Hematopoietic multipotent progenitor cell treated with erythropoietin and hydrocortisone succinate and interleukin-3 and kit ligand, for 6 days (in vitro differentiated cells): ENCODE data around the gene RERE.

Source experiments
- DNase-seq: peaks from one replicate; pipeline ENCODE4 v3.0.0-alpha.2; 2015

Gene RERE

DNA sequence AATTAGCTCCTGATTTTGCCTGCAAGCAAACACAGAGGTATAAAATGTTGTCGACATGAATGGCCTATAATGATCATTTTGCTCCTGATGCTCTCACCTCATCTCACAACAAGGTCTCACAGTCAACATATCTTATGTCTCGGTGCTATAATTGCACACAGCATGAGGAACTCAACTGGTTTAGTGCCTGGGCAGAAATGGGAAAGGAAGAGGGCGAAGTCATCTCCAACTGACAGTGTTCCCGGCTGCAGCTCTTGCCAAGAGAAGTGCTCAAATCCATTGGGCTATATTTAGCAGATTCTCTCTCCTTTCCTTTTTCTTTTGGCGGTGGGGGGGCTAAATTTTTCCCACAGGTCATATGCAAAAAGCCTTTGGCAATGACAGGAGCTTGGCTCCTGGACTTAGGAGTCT is 446.5 kb downstream of the RERE start:
- no peak for DNase-seq

DNA sequence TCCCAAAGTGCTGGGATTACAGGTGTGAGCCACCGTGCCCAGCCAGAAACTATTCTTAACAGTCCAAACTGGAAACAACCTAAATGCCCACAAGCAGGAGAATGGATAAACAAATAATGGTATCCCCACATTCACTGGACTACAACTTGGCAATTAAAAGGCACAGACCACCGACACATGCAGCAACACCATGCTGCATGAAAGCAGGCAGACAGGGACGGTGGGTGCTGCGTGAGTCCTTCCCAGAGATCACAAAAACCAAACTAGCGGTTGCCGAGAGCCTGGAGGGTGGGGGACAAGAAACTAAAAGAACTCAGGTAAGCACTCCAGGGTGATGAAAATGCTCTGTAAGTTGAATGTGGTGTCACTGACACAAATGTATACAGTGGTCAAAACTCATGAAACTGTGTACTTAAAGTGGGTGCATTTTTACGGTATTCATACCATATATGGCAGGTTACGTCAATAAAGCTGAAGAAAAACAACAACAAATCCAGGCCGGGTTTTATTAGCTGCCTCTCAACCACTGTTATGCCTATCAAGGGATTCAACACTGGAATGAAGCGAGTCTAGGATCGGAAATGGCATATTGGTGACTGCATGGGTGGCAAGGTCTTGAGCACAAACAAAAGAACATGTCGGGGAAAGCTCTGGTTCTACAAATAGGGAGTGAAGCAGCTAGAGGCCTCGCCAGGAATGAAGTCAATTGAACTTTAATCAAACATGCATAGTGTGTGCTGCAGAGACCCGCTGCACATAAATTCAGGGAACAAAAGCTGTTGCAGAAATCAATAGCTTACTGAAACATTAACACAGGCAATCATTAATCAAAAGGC is 447.2 kb downstream of the RERE start:
- DNase-seq: no peak

DNA sequence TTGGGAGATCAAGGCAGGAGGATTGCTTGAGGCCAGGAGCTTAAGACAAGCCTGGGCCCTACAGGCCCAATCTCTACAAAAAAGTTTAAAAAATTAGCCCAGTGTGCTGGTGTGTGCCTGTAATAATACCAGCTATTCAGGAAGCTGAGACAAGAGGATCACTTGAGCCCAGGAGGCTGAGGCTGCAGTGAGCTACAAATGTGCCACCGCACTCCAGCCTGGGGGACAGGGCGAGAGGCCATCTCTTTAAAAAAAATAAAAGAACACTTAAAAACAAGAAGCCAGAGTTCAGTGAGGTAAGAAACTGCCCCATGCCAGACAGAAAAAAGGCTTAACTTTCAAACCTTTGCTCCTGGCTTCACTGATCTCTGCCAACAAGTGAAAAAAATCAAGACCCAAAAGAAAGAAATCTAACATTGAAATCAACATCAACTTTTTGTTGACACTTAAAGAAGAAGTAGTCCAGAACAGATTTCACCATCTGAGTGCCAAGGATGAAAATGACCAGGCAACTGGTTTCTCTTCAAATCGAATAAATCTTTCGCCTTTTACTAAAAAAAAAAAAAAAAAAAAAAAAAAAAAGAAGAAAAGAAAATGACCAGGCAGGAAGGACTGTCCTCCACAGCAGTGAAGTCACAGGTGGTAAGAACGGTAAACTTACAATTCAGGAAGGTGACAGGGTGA is 448.3 kb downstream of the RERE start:
- no peak for DNase-seq

DNA sequence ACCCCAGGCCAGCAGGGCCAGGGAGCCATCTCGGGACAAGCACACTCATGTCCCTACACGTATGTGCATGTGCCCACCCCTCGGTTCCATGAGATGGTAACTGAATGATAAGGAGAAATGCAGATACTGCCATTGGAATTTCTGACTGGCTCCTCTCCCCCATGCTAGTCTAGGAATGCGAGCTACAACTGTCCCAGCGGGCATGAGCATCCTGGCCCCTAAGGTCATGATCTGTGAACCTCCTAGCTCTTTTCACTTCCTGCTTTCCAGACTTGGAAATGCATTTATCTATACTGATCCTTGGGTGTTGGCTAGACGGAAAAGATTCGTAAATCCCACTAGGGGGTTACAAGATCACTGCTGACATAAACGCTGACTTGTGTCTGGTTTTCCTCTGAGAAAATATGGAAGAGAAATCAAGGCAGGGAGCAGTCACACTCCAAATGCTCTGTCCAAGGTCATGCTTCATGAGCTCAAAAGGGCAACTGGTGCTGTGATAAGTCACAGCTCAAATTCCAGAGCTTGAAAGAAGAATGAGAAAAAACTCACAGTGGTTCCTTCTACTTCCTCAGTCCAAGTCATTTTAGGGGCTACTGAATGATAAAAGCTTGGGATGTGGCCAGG is 449.8 kb downstream of the RERE start:
- DNase-seq: no peak

DNA sequence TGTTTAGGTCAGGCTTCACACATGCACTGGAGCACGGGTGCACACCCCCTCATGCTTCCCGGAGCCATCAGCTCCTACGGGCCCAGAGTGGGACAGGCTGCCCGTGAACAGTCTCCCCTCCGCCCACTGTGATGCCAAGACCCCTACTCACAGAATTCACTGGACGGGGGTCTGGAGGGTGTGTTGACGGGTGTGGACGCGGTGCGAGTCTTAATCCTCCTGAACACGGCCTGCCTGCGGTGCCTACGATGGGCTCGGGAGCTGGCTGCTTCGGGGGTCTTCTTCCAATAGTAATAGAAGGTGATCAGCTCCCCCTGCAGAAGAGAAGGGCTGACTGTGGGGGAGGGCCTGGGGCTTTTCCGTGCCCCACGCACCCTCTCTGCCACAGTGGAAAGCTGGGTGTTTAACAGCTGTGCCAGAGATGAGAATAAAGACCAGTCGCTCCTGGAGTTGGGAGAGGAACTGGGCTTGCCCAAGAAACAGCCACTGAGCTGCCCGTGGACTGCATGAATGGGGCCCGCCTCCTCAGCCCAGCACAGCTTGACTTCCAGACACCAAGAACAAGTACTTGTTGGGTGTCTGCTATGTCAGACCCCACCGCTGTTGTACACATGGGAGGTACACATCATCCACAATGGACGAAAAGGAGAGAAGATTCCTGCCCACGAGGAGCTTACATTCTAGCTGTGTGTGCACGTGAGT is 451.6 kb downstream of the RERE start:
- DNase-seq: no peak

- no peak for DNase-seq
Observed at GRCh38 chr1:8364528-8365442, 452.7 kb downstream of the RERE start.

GRCh38 chr1:8363767-8364301 is 453.6 kb downstream of the RERE start:
- no peak for DNase-seq

GRCh38 chr1:8363186-8363766 is 454.2 kb downstream of the RERE start:
- DNase-seq: no peak

GRCh38 chr1:8362701-8363101 is 454.7 kb downstream of the RERE start:
- DNase-seq: no peak

- DNase-seq: no peak
Observed at GRCh38 chr1:8361198-8361849, 456.1 kb downstream of the RERE start.

DNA sequence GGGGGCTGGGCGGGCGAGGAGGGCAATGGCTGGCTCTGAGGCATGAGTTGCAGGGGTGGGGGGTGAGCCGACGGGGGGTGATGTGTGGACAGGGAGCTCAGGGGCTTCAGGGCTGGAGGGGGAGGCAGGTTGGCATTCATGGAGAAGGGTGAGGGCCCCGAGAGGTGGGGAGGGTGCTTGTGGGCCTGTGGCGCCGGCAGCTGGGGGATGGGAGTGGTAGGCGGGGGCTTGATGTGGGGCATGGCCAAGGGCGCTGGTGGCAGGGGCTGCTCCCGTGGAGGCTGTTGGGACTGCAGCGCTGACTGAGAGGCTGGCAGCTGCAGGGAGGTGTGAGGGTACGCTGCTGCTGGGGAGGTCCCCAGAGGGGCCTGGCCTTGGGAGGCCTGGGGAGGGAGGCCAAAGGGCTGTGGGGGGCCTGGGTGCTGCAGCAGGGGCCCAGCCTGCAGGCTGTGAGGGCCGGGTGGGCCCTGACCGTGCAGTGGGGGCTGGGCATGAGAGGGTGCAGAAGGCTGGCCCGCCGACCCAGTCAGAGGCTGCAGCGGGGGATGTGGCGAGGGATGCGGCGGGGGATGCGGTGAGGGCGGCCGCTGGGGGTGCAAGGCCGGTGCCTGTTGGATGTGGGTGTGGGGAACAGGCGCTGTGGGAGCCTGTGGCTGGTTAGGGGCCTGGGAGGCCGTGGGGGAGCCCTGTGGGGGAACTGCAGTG is 456.8 kb downstream of the RERE start:
- no peak for DNase-seq

GRCh38 chr1:8359617-8360481 is 457.6 kb downstream of the RERE start:
- no peak for DNase-seq

DNA sequence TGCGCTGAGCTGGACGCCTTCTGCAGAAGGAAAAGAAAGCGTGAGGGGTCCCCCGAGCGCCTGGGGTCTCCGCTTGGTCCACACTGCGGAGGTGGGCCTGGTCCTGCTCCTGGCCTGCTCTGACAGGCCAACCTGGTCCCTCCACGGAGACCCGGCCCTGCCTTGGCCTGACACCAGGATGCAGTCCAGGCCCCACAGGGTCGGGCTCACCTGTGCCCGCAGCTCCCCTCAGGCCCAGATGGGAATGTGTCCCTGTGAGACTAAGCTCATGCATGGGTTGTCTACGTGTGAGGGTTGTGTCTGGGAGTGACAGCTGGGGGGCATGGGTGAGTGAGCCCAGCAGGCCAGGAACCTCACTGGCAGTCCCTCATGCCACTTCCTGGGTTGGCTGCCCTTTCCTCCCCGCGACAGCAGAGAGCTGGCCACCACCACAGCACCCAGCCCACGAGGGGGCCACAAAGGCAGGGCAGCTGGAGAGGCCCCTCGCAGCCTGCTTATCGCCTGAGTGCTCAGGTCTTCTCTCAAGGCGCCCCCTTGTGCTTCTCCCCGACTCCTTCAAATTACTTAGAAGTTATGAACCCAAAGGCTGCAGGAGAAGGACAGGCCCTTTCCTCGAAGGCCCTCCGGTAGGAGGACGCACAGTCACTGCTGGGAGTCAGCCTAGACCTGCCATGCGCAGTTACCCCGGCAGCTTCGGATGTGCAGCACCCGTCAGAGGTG is 458.4 kb downstream of the RERE start:
- no peak for DNase-seq

DNA sequence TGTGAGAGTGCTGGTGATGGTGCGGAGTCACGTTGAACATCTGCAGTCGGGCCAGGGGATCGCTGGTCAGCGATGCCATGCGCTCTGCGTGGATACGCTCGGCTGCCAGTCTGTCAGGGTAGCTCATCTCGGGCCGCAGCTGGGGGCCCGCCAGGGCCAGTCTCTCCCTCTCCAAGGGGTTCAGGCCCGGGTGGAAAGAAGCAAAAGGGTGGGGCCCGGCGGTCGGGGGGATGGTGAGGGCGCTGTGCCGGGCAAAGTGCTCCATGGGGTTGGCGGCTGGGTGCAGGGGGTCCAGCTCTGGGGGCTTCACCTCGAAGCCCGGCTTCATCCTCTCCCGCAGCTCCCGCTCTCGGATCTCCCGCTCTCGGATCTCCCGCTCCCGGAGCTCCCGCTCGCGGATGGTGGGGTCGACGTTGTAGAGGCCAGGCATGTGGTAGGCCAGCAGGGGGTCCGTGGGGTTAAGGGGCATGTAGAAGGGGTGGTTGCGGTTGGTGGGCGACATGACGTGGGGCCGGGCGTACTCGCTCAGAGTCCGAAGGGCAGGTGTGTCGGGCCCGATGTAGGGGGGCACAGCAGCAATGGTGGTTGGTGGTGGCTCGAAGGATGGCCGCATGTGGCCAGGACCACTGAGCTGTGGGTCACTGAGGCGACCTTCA is 459.1 kb downstream of the RERE start:
- DNase-seq: no peak

GRCh38 chr1:8357329-8358101 is 459.9 kb downstream of the RERE start:
- peak; percentile 61 for DNase-seq

DNA sequence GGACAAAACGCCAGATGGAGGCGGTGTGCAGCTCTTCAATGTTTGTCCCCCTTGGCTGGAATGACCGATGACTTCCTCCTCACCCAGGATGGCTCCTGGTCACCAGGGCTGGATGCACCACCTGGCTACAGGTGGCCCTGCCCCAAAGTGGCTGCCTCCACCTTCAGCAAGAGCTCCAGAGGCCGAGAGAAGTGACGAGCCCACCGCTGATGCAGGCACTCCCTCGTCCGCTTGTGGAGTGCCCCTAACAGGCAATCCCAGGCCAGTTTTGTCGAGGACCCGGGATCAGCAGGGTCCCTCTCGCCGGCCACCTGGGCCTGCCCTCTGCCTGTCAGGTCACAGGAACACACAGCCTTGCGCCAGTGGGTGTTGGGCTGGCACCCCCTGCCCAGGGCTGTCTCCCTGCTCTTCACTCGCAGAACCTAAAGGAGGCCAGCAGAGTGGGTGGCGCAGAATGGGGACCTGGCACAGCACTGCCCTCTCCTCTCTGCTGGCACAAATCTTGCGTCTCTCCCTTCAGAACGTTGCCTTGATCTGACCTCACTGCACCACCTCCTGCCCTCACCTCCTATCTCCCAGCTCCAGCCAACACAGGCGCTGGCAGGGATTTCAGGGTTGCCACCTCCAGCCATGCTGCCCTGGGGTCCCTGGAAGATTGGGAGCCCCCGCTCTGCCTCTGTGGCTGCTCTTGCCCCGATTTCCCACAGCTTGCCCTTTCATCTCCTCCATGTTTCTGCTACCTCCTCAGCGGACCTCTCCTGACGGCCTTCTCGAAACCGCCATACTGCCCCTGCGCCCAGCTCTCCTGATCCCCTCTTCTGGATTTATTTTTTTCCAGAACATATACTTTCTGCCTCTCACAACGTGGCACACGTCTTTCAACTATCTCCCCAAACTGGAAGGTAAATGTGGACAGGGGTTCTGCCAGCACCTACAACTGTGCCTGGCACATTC is 460.9 kb downstream of the RERE start:
- no peak for DNase-seq
